Neural cell (in vitro differentiated cells): ENCODE measurements around the gene MAN2A2. TPM values are rescaled to one million over a fixed set of nuclear protein-coding genes. Genes with fewer than 3 reads are reported as not detected.

Experiments
- H2AFZ ChIP-seq: fragments of 200-600, 300-800 bp; sonication (generic), shearing (Covaris generic); 2 replicates; pipeline ENCODE4 v1.6.0; 2014; ENCODE audit warnings: low read depth, mild to moderate bottlenecking, antibody characterized with exemption, low read length, moderate library complexity
- H3F3A ChIP-seq: fragments of 200-600 bp; shearing (Covaris generic); 2 replicates; pipeline ENCODE4 v1.6.1; 2016; ENCODE audit warnings: mild to moderate bottlenecking, moderate library complexity, mixed read lengths, antibody characterized with exemption, low read length; ENCODE audit not compliant: insufficient read depth, poor library complexity, severe bottlenecking
- H3K27ac ChIP-seq: fragments of 200-600, 300-800 bp; sonication (generic), shearing (Covaris generic); 2 replicates; pipeline ENCODE4 v1.5.1; 2014; ENCODE audit warnings: mild to moderate bottlenecking, low read length, moderate library complexity
- H3K27me3 ChIP-seq: fragments of 300-800, 200-600 bp; sonication (generic), shearing (Covaris generic); 2 replicates; pipeline ENCODE4 v1.6.0; 2014; ENCODE audit warnings: mild to moderate bottlenecking, low read depth, low read length, moderate library complexity; ENCODE audit not compliant: insufficient read depth
- H3K36me3 ChIP-seq: fragments of 300-800, 200-600 bp; sonication (generic), shearing (Covaris generic); 2 replicates; pipeline ENCODE4 v1.5.1; 2014; ENCODE audit warnings: mild to moderate bottlenecking, antibody characterized with exemption, low read length, moderate library complexity; ENCODE audit not compliant: insufficient read depth
- H3K4me2 ChIP-seq: fragments of 300-800, 200-600 bp; sonication (generic), shearing (Covaris generic); 2 replicates; pipeline ENCODE4 v1.6.0; 2014; ENCODE audit warnings: mild to moderate bottlenecking, low read length
- H3K4me3 ChIP-seq: fragments of 300-800, 200-600 bp; sonication (generic), shearing (Covaris generic); 2 replicates; pipeline ENCODE4 v1.5.1; 2014; ENCODE audit warnings: mild to moderate bottlenecking, low read length, moderate library complexity
- H3K79me2 ChIP-seq: fragments of 200-600 bp; shearing (Covaris generic); replicated peaks from 2 replicates; pipeline ENCODE4 v1.6.0; 2014; ENCODE audit warnings: mild to moderate bottlenecking, low read length, moderate library complexity; ENCODE audit not compliant: insufficient read depth
- H3K9ac ChIP-seq: fragments of 300-800, 200-600 bp; sonication (generic), shearing (Covaris generic); 2 replicates; pipeline ENCODE4 v1.6.1; 2016; ENCODE audit warnings: mild to moderate bottlenecking, low read length, mixed read lengths
- H3K9me2 ChIP-seq: fragments of 200-600 bp; shearing (Covaris generic); 2 replicates; pipeline ENCODE4 v1.6.1; 2016; ENCODE audit warnings: mild to moderate bottlenecking, low read length, mixed read lengths; ENCODE audit not compliant: insufficient read depth
- H3K9me3 ChIP-seq: fragments of 200-600, 300-800 bp; sonication (generic), shearing (Covaris generic); 2 replicates; pipeline ENCODE4 v1.6.1; 2016; ENCODE audit warnings: mild to moderate bottlenecking, mixed run types, low read length, moderate library complexity, mixed read lengths
- H4K20me1 ChIP-seq: fragments of 200-600 bp; shearing (Covaris generic); 2 replicates; pipeline ENCODE4 v1.6.1; 2016; ENCODE audit warnings: mild to moderate bottlenecking, mixed run types; ENCODE audit not compliant: insufficient read depth
- EP300 ChIP-seq: fragments of 450-650 bp; conservative IDR thresholded peaks from 2 replicates; pipeline ENCODE4 v1.6.1; 2014; ENCODE audit warnings: antibody characterized with exemption, mild to moderate bottlenecking, moderate library complexity; ENCODE audit not compliant: poor library complexity, severe bottlenecking
- EZH2 ChIP-seq: fragments of 200-600, 300-800 bp; shearing (Covaris generic), sonication (generic); IDR thresholded peaks from 2 replicates; pipeline ENCODE4 v1.6.1; 2014; ENCODE audit warnings: antibody characterized with exemption, low read length, borderline replicate concordance, mild to moderate bottlenecking; ENCODE audit not compliant: insufficient read depth, poor library complexity, severe bottlenecking
- MXI1 ChIP-seq: fragments of 450-650 bp; conservative IDR thresholded peaks from 2 replicates; pipeline ENCODE4 v1.6.1; 2014; ENCODE audit warnings: antibody characterized with exemption, mild to moderate bottlenecking; ENCODE audit not compliant: poor library complexity, severe bottlenecking
- POLR2AphosphoS5 ChIP-seq: IDR thresholded peaks from 2 replicates; pipeline ENCODE4 v1.6.1; 2012
- RAD21 ChIP-seq: fragments of 450-650 bp; conservative IDR thresholded peaks from 2 replicates; pipeline ENCODE4 v1.6.1; 2014; ENCODE audit warnings: antibody characterized with exemption, mild to moderate bottlenecking, moderate library complexity
- SMC3 ChIP-seq: fragments of 450-650 bp; conservative IDR thresholded peaks from 2 replicates; pipeline ENCODE4 v1.6.1; 2014; ENCODE audit warnings: antibody characterized with exemption, mild to moderate bottlenecking, moderate library complexity; ENCODE audit not compliant: poor library complexity
- TAF1 ChIP-seq: IDR thresholded peaks from 2 replicates; pipeline ENCODE4 v1.6.1; 2012; ENCODE audit warnings: low read depth
- polyA plus RNA-seq: library from polyadenylated mRNA; depleted of rRNA; stranded (reverse); fragments of >200 nt; gene quantifications from 2 replicates; pipeline ENCODE4 v1.2.3, GENCODE V29; 2014
- TF ChIP-seq, protein P1 (sequence below): IDR thresholded peaks from 2 replicates; pipeline ENCODE4 v1.6.1; 2012; ENCODE audit warnings: borderline replicate concordance
- TF ChIP-seq, protein P2 (sequence below): fragments of 450-650 bp; IDR thresholded peaks from 2 replicates; pipeline ENCODE4 v1.5.1; 2014; ENCODE audit warnings: antibody characterized with exemption, mild to moderate bottlenecking, moderate library complexity; ENCODE audit not compliant: poor library complexity, severe bottlenecking

MAN2A2 gene
- polyA plus RNA-seq, 1 donor from 2014 or later: 59.8 TPM

DNA sequence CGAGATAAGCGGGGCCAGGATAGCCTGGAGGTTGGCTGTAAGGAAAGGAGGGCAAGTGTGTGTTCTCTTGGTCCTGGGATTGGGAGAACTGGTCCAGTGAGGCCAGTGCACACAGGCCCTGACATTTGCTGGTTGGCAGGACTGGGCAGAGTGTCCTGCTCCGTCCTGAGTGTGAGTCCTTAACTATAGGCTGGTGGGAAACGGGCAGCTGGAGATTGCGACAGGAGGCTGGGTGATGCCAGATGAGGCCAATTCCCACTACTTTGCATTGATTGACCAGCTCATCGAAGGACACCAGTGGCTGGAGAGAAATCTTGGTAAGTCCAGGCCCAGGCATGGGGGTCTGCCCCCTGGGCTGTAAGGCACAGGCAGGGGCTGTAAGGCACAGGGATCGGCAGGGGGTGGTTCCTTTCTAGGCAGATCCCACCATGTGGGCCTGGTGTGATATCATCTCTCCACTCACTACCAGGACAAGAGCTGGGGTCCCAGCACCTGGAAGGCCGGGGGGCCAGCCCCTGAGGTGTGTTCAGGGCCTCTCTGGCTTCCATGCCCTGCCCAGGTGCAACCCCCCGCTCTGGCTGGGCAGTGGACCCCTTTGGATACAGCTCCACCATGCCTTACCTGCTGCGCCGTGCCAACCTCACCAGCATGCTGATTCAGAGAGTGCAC lies 3.2 kb downstream of the MAN2A2 start:
- Histone ChIP-seq H2AFZ (no peak overlapping the region), H3K27ac (no peak overlapping the region), H3K79me2 (no peaks in the 10 kb centered on the region), H3K9me3 (no peaks in the 10 kb centered on the region), H3K27me3 (no peaks in the 10 kb centered on the region), H3K36me3 (peaks cover 7% of the 10 kb centered on the region), H4K20me1 (no peaks in the 10 kb centered on the region), H3F3A (no peaks in the 10 kb centered on the region), H3K9me2 (no peaks in the 10 kb centered on the region), H3K4me3 (no peak overlapping the region), H3K9ac (no peak overlapping the region), H3K4me2 (no peak overlapping the region)
- TF ChIP-seq, protein P1, sequence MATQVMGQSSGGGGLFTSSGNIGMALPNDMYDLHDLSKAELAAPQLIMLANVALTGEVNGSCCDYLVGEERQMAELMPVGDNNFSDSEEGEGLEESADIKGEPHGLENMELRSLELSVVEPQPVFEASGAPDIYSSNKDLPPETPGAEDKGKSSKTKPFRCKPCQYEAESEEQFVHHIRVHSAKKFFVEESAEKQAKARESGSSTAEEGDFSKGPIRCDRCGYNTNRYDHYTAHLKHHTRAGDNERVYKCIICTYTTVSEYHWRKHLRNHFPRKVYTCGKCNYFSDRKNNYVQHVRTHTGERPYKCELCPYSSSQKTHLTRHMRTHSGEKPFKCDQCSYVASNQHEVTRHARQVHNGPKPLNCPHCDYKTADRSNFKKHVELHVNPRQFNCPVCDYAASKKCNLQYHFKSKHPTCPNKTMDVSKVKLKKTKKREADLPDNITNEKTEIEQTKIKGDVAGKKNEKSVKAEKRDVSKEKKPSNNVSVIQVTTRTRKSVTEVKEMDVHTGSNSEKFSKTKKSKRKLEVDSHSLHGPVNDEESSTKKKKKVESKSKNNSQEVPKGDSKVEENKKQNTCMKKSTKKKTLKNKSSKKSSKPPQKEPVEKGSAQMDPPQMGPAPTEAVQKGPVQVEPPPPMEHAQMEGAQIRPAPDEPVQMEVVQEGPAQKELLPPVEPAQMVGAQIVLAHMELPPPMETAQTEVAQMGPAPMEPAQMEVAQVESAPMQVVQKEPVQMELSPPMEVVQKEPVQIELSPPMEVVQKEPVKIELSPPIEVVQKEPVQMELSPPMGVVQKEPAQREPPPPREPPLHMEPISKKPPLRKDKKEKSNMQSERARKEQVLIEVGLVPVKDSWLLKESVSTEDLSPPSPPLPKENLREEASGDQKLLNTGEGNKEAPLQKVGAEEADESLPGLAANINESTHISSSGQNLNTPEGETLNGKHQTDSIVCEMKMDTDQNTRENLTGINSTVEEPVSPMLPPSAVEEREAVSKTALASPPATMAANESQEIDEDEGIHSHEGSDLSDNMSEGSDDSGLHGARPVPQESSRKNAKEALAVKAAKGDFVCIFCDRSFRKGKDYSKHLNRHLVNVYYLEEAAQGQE: no peak
- TF ChIP-seq SMC3: no peak
- TF ChIP-seq, protein P2, sequence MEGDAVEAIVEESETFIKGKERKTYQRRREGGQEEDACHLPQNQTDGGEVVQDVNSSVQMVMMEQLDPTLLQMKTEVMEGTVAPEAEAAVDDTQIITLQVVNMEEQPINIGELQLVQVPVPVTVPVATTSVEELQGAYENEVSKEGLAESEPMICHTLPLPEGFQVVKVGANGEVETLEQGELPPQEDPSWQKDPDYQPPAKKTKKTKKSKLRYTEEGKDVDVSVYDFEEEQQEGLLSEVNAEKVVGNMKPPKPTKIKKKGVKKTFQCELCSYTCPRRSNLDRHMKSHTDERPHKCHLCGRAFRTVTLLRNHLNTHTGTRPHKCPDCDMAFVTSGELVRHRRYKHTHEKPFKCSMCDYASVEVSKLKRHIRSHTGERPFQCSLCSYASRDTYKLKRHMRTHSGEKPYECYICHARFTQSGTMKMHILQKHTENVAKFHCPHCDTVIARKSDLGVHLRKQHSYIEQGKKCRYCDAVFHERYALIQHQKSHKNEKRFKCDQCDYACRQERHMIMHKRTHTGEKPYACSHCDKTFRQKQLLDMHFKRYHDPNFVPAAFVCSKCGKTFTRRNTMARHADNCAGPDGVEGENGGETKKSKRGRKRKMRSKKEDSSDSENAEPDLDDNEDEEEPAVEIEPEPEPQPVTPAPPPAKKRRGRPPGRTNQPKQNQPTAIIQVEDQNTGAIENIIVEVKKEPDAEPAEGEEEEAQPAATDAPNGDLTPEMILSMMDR: no peak
- no peak for TF ChIP-seq RAD21
- TF ChIP-seq TAF1: no peak
- TF ChIP-seq MXI1: no peak
- TF ChIP-seq EP300: no peak
- no peak for TF ChIP-seq POLR2AphosphoS5
- no peak for TF ChIP-seq EZH2

- no peaks in the 10 kb centered on the region for H3F3A ChIP-seq
- H2AFZ ChIP-seq: no peak overlapping the region
- H3K9ac ChIP-seq: no peak overlapping the region
- H3K9me2 ChIP-seq: no peaks in the 10 kb centered on the region
- no peak overlapping the region for H3K4me3 ChIP-seq
- no peaks in the 10 kb centered on the region for H3K27me3 ChIP-seq
- no peaks in the 10 kb centered on the region for H4K20me1 ChIP-seq
- TF ChIP-seq POLR2AphosphoS5 (no peak), RAD21 (no peak), EZH2 (no peak), MXI1 (no peak), TAF1 (no peak), EP300 (no peak), SMC3 (no peak)
- TF ChIP-seq, protein P1: no peak
- TF ChIP-seq, protein P2: no peak
- no peaks in the 10 kb centered on the region for H3K79me2 ChIP-seq
- H3K9me3 ChIP-seq: no peaks in the 10 kb centered on the region
- no peak overlapping the region for H3K4me2 ChIP-seq
- no peak overlapping the region for H3K27ac ChIP-seq
- H3K36me3 ChIP-seq: peaks cover 7% of the 10 kb centered on the region
Observed at GRCh38 chr15:90907051-90907660, 4.1 kb downstream of the MAN2A2 start.
